Kasumi-1 (cell line): ENCODE results near the gene AFAP1.
A peak's percentile ranks its signal among the peaks of the same experiment; 100 is the strongest.

Experiments
- DNase-seq, 2 experiments: peaks; one replicate each; lab custom pipeline; 2025; lab: John Stamatoyannopoulos, UW

The AFAP1 gene

GRCh38 chr4:7968262-7968896 lies 28.7 kb upstream of the AFAP1 start:
- DNase-seq = no peak

GRCh38 chr4:7967501-7968261 lies 28.0 kb upstream of the AFAP1 start:
- DNase-seq = peak in 1 of 2 experiments; percentile 43

GRCh38 chr4:7967063-7967440 lies 27.4 kb upstream of the AFAP1 start:
- no peak for DNase-seq

GRCh38 chr4:7966281-7967062 lies 26.8 kb upstream of the AFAP1 start:
- no peak for DNase-seq

- peak; percentile 27 to 60 for DNase-seq
Measured at GRCh38 chr4:7964890-7965662, 25.4 kb upstream of the AFAP1 start.

GRCh38 chr4:7964459-7964858 lies 24.8 kb upstream of the AFAP1 start:
- DNase-seq = peak; percentile 11 to 25

- DNase-seq = no peak
Measured at GRCh38 chr4:7963691-7964090, 24.0 kb upstream of the AFAP1 start.

GRCh38 chr4:7962609-7963508 lies 23.2 kb upstream of the AFAP1 start:
- no peak for DNase-seq

GRCh38 chr4:7960790-7961655 lies 21.4 kb upstream of the AFAP1 start:
- peak; percentile 19 to 30 for DNase-seq

- DNase-seq = no peak
Measured at GRCh38 chr4:7960017-7960789, 20.5 kb upstream of the AFAP1 start.

- DNase-seq = no peak
Measured at GRCh38 chr4:7959078-7959477, 19.4 kb upstream of the AFAP1 start.

GRCh38 chr4:7956934-7957656 lies 17.4 kb upstream of the AFAP1 start:
- DNase-seq = no peak

GRCh38 chr4:7956270-7956808 lies 16.7 kb upstream of the AFAP1 start:
- no peak for DNase-seq

- DNase-seq = no peak
Measured at GRCh38 chr4:7955393-7955792, 15.7 kb upstream of the AFAP1 start.

GRCh38 chr4:7952615-7953014 lies 13.0 kb upstream of the AFAP1 start:
- no peak for DNase-seq

- no peak for DNase-seq
Measured at GRCh38 chr4:7950301-7951092, 10.8 kb upstream of the AFAP1 start.

- no peak for DNase-seq
Measured at GRCh38 chr4:7949759-7950158, 10.1 kb upstream of the AFAP1 start.

- no peak for DNase-seq
Measured at GRCh38 chr4:7947927-7948326, 8.3 kb upstream of the AFAP1 start.
